Colon (tissue), 2 donors: ENCODE data around the gene USP19.

Experiments
- FAIRE-seq: peaks from 2 replicates; lab custom pipeline; 2012; peaks lifted over from hg19 to GRCh38; lab: Jason Lieb, UNC
- donor health status: control.
- donor health status: control.

The USP19 gene

GRCh38 chr3:49132437-49133225 lies 12.0 kb upstream of the USP19 start, which contains the start of gene LAMB2:
TSS of gene LAMB2 (minus strand) at chr3:49133050. CDS start at chr3:49132867, 183 bp downstream.
- FAIRE-seq = no peak

- FAIRE-seq = no peak
Observed at GRCh38 chr3:49132073-49132436, 11.4 kb upstream of the USP19 start.

GRCh38 chr3:49131576-49131975 lies 11.0 kb upstream of the USP19 start:
- no peak for FAIRE-seq

GRCh38 chr3:49131040-49131439 lies 10.4 kb upstream of the USP19 start:
- FAIRE-seq = no peak

- no peak for FAIRE-seq
Observed at GRCh38 chr3:49124991-49125670, 4.5 kb upstream of the USP19 start.

GRCh38 chr3:49124203-49124602 lies 3.6 kb upstream of the USP19 start:
- FAIRE-seq = no peak

GRCh38 chr3:49123687-49124086 lies 3.1 kb upstream of the USP19 start:
- FAIRE-seq = no peak

GRCh38 chr3:49122886-49123545 lies 2.4 kb upstream of the USP19 start:
- FAIRE-seq = no peak

GRCh38 chr3:49122451-49122850 lies 1.8 kb upstream of the USP19 start:
- FAIRE-seq = no peak

- FAIRE-seq = no peak
Observed at GRCh38 chr3:49122022-49122421, 1.4 kb upstream of the USP19 start.

GRCh38 chr3:49121132-49121736 lies 611 bp upstream of the USP19 start:
- FAIRE-seq = no peak

- no peak for FAIRE-seq
Observed at GRCh38 chr3:49120096-49120437, 556 bp downstream of the USP19 start.

GRCh38 chr3:49119439-49119838 lies 1.2 kb downstream of the USP19 start:
- no peak for FAIRE-seq

- no peak for FAIRE-seq
Observed at GRCh38 chr3:49119036-49119435, 1.6 kb downstream of the USP19 start.

GRCh38 chr3:49112262-49112661 lies 8.4 kb downstream of the USP19 start:
- no peak for FAIRE-seq

- no peak for FAIRE-seq
Observed at GRCh38 chr3:49111347-49111746, 9.3 kb downstream of the USP19 start.

GRCh38 chr3:49110780-49111179 lies 9.8 kb downstream of the USP19 start:
- no peak for FAIRE-seq

GRCh38 chr3:49108346-49108745 lies 12.3 kb downstream of the USP19 start:
- FAIRE-seq = no peak

GRCh38 chr3:49104427-49105291 lies 16.0 kb downstream of the USP19 start, which contains the start of gene QARS1:
TSS of gene QARS1 (minus strand) at chr3:49104757. CDS start at chr3:49104733, 24 bp downstream.
- FAIRE-seq = no peak

GRCh38 chr3:49104052-49104426 lies 16.6 kb downstream of the USP19 start:
- FAIRE-seq = no peak

GRCh38 chr3:49100046-49100615 lies 20.5 kb downstream of the USP19 start:
- no peak for FAIRE-seq
